HAP-1 (cell line): Measurements from ENCODE around the gene ZNF106.

ENCODE experiments used
- DNase-seq, 2 experiments: peaks; one replicate each; pipeline ENCODE4 v3.0.0-alpha.2; 2016 to 2020; ENCODE audit warnings: low spot score in 2 of 2
- H3K27me3 ChIP-seq: fragments of 250-450 bp; sonication (Bioruptor Pico); 2 replicates; pipeline ENCODE4 v1.5.1; 2020; ENCODE audit warnings: low read depth, mild to moderate bottlenecking, moderate library complexity
- H3K36me3 ChIP-seq: fragments of 250-450 bp; sonication (Bioruptor Pico); replicated peaks from 2 replicates; pipeline ENCODE4 v1.5.1; 2020; ENCODE audit warnings: mild to moderate bottlenecking
- H3K4me1 ChIP-seq: fragments of 250-450 bp; sonication (Bioruptor Pico); 2 replicates; pipeline ENCODE4 v1.5.1; 2020; ENCODE audit warnings: mild to moderate bottlenecking
- H3K4me3 ChIP-seq: fragments of 250-450 bp; sonication (Bioruptor Pico); 2 replicates; pipeline ENCODE4 v1.5.1; 2020; ENCODE audit warnings: mild to moderate bottlenecking, moderate library complexity
- H3K9me3 ChIP-seq: fragments of 250-450 bp; sonication (Bioruptor Pico); 2 replicates; pipeline ENCODE4 v1.5.1; 2020; ENCODE audit warnings: mild to moderate bottlenecking, moderate library complexity
- in situ Hi-C: fragments of 300-500 bp; cut with MboI; formaldehyde crosslinking; loops from 3 replicates; pipeline ENCODE4 v1.14.3; 2020; ENCODE audit warnings: low sequenced_read_pairs, inconsistent platforms, mixed read lengths

The ZNF106 gene

GRCh38 chr15:42456531-42456930, 34.4 kb downstream of the ZNF106 start:
- in situ Hi-C loops = no loop called here
- Histone ChIP-seq H3K36me3 (peaks cover 2% of the 10 kb centered on the region; the same call in 1 of the 2 replicates), H3K27me3 (no peaks in the 10 kb centered on the region), H3K4me3 (no peak overlapping the region), H3K4me1 (no peaks in the 10 kb centered on the region), H3K9me3 (no peaks in the 10 kb centered on the region)
- DNase-seq = no peak

DNA sequence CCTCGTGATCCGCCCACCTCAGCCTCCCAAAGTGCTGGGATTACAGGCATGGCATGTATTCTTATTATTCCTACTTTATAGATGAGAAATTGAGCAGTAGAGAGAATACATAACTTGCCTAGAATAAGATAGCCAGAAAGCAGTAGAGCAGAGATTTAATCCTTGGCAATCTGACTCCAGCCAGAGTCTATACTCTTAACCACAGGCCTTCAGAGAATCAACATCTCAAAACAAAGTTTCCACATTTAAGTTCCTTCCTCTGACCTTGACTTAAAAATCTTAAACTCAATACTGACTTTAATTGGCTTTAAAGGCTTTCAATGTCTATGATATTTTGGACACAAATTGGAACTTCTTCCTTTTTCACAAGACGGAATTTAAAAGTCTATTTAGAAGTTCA, 37.1 kb downstream of the ZNF106 start:
- no peaks in the 10 kb centered on the region for H3K27me3 ChIP-seq
- no peak for DNase-seq
- no peaks in the 10 kb centered on the region for H3K4me1 ChIP-seq
- no peaks in the 10 kb centered on the region for H3K9me3 ChIP-seq
- peaks cover 12% of the 10 kb centered on the region for H3K36me3 ChIP-seq
- in situ Hi-C loops = no loop called here
- H3K4me3 ChIP-seq = no peak overlapping the region

DNA sequence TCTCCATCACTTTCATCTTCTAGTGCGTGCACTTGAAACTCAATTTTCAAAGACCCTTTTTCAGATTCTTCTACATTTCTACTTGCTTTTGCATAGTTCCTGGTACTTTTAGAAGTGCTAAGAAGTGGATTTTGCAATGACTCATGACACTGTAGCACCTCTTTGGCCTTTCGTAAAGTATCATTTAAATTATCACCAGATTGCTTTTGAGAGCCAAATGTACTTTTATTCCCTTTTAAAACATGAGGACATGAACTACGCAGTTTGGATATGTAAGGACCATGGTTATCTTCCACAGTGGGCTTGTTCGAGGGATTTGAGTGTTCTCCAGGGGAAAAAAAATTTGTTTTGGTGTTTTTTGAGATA, 40.5 kb downstream of the ZNF106 start:
- H3K27me3 ChIP-seq = no peaks in the 10 kb centered on the region
- no peaks in the 10 kb centered on the region for H3K4me1 ChIP-seq
- H3K4me3 ChIP-seq = no peak overlapping the region
- peaks cover 20% of the 10 kb centered on the region for H3K36me3 ChIP-seq
- H3K9me3 ChIP-seq = no peaks in the 10 kb centered on the region
- in situ Hi-C loops = no loop called here
- no peak for DNase-seq

DNA sequence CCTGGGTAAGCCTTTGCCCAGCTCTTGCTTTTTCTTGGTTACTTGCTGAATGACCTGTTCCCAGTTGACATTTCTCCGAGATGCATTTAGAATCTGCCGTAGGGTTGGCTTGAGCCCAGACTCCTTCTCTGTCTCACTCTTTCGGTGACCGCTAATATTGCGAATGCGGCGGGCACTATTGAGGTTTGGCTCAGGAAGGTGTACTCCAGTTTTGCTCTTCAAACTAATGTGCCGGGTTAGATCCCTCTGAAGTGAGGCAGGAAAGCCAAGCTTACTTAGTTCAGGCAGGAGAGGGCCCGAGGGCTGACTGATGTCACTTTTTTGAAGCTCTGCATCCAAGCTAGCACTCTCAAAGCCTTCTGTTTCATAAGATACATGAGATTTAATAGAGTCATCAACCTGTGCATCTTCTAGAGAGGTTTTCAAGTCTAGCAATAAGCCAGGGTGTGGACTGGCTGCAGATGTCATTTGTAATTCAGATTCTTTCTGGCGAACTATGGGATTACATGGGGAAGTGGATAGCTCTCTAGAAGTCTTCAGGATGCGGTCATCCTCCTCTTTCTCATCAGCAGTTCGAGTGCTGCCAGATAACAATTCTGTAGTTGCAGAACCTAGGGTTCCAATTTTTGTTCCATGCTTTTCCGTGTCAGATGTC, 41.0 kb downstream of the ZNF106 start:
- Histone ChIP-seq H3K27me3 (no peaks in the 10 kb centered on the region), H3K36me3 (peaks cover 20% of the 10 kb centered on the region), H3K4me3 (no peak overlapping the region), H3K4me1 (no peaks in the 10 kb centered on the region), H3K9me3 (no peaks in the 10 kb centered on the region)
- DNase-seq = no peak
- in situ Hi-C loops = no loop called here

DNA sequence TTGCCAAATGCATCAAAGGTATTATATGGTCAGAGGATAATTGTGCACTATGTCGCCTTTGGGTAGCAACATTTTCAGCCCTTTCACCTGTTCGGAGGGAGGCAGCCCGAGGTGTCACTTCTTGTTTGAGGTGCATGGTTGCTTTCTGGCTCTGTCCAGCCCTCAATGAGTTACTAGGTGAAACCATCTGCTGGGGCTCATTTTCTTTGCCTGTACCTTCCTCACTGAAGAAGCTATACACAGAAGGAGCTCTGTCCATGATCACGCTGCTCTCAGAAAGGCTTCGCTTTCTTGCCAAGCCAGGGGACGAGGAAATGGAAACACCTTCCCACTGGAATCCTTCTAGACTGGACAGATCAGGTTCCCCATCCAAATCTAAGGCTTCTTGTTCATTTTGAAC, 42.7 kb downstream of the ZNF106 start:
- DNase-seq = no peak
- in situ Hi-C loops = no loop called here
- Histone ChIP-seq H3K27me3 (no peaks in the 10 kb centered on the region), H3K4me1 (no peaks in the 10 kb centered on the region), H3K36me3 (peaks cover 24% of the 10 kb centered on the region), H3K4me3 (no peak overlapping the region), H3K9me3 (no peaks in the 10 kb centered on the region)

DNA sequence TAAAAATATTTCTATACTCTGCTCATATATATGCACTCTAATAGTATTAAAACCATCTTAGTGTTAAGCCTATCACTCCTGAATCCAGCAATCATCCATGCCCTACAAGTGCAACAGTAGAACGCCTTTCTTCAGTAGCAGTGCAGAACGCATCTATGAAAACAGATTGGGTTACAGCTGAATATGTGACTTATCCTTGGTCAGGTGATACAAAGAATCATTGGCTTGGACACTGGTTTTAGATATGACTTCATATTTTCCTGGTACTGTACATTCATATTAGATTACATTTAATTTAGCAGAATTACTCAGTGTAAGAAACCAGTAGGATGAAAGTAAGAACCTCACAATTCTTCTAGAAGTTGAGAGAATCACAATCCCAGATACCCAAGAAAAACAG, 43.3 kb downstream of the ZNF106 start:
- Histone ChIP-seq H3K36me3 (peaks cover 24% of the 10 kb centered on the region), H3K4me1 (no peaks in the 10 kb centered on the region), H3K9me3 (no peaks in the 10 kb centered on the region), H3K4me3 (no peak overlapping the region), H3K27me3 (no peaks in the 10 kb centered on the region)
- in situ Hi-C loops = no loop called here
- DNase-seq = no peak

- Histone ChIP-seq H3K4me3 (no peak overlapping the region), H3K27me3 (no peaks in the 10 kb centered on the region), H3K9me3 (no peaks in the 10 kb centered on the region), H3K4me1 (no peaks in the 10 kb centered on the region), H3K36me3 (peaks cover 22% of the 10 kb centered on the region)
- no peak for DNase-seq
- in situ Hi-C loops = no loop called here
Measured at GRCh38 chr15:42445551-42445950, 45.4 kb downstream of the ZNF106 start.

DNA sequence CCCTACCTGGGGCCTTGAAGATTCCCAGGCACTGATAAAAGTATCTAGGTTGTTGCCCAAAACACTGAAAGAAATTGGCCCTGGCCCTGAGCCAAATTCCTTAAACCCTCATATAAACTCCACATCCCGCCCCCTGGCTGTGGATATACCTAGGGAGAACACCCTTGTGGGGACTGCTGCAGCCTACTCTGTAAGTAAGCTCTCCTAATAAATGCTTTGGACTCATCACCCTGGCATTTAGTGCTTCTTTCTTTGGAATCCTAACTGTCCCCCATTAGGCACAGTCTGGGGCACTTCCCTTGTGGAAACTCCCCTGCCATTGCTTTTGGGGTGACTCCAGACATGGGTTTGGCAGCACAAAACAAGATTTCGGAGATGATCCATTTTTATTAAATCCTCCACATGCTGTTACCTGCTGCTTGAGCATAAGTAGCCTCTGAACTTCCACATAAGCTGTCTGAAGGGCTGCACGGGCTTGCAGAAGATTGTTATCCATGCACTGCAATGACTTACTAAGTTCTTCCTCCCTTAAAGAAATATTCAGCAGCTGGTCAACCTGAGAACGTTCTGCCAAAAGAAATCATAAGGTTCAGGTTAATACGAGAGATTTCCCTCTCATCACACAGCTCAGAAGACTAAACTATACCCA, 46.4 kb downstream of the ZNF106 start:
- in situ Hi-C loops = no loop called here
- Histone ChIP-seq H3K4me3 (no peak overlapping the region), H3K4me1 (no peaks in the 10 kb centered on the region), H3K27me3 (no peaks in the 10 kb centered on the region), H3K36me3 (peaks cover 19% of the 10 kb centered on the region), H3K9me3 (no peaks in the 10 kb centered on the region)
- DNase-seq = peak in 1 of 2 experiments; percentile 28

- Histone ChIP-seq H3K4me3 (no peak overlapping the region), H3K27me3 (no peaks in the 10 kb centered on the region), H3K9me3 (no peaks in the 10 kb centered on the region), H3K36me3 (peaks cover 33% of the 10 kb centered on the region), H3K4me1 (no peaks in the 10 kb centered on the region)
- in situ Hi-C loops = no loop called here
- no peak for DNase-seq
Measured at GRCh38 chr15:42427429-42428223, 63.3 kb downstream of the ZNF106 start.

DNA sequence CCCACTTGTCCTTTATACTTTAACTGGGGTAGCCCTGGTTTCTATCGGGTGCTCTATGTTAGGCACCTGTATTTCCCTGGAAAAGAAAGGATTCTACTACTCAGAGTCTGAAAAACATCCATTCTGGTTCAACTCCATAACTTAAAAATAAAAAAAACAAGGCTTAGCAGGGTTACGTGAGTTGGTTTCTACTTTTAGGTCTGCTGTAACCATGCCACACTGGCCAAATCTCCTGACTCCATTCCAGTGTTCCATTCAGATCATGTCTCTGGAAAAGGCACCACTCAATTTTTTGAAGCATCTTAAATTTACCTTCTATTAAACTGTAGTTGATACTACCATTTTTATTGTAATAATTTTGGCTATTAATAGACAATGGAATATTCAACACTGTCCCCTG, 69.6 kb downstream of the ZNF106 start:
- Histone ChIP-seq H3K36me3 (peaks cover 51% of the 10 kb centered on the region), H3K27me3 (no peaks in the 10 kb centered on the region), H3K4me3 (no peak overlapping the region), H3K9me3 (no peaks in the 10 kb centered on the region), H3K4me1 (no peaks in the 10 kb centered on the region)
- no peak for DNase-seq
- in situ Hi-C loops = no loop called here

DNA sequence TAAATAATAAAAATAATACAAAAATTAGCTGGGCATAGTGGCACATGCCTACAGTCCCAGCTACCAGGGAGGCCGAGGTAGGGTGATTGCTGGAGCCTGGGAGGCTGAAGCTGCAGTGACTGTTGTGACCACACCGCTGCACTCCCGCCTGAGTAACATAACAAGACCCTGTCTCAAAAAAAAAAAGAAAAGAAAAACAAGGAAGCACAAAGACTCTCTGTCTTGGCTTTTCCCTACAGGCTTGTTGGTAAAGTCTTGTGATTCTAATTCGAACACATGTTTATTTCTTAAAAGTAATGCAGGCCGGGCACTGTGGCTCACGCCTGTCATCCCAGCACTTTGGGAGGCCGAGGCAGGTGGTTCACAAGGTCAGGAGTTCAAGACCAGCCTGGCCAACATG, 71.6 kb downstream of the ZNF106 start:
- peaks cover 55% of the 10 kb centered on the region for H3K36me3 ChIP-seq
- no peaks in the 10 kb centered on the region for H3K4me1 ChIP-seq
- no peaks in the 10 kb centered on the region for H3K9me3 ChIP-seq
- no peaks in the 10 kb centered on the region for H3K27me3 ChIP-seq
- H3K4me3 ChIP-seq = no peak overlapping the region
- in situ Hi-C loops = no loop called here
- DNase-seq = no peak

DNA sequence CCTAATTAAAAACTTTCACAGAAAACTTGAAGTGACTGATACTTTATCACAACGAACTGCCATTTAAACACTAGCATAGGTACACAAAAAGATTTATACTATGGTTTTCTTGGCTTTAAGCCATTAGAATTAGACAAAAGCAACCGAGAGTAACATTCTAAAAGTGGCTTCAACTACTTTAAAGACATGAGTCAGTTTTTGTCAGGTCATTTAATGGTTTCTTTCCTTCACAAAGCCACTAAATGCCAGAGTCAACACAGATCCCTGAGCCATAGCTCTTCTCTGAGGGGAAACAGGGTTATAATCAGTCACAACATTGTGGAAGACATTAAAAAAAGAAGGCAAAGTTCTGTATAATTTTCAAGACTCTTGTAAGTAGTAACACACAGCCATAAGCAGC, 77.0 kb downstream of the ZNF106 start:
- H3K27me3 ChIP-seq = no peaks in the 10 kb centered on the region
- peaks cover 4% of the 10 kb centered on the region for H3K4me1 ChIP-seq
- peaks cover 29% of the 10 kb centered on the region for H3K36me3 ChIP-seq
- no peak overlapping the region for H3K4me3 ChIP-seq
- in situ Hi-C loops = no loop called here
- DNase-seq = peak in 1 of 2 experiments; percentile 16
- no peaks in the 10 kb centered on the region for H3K9me3 ChIP-seq

GRCh38 chr15:42411884-42412283, 79.1 kb downstream of the ZNF106 start:
- no peak overlapping the region for H3K4me3 ChIP-seq
- H3K36me3 ChIP-seq = peaks cover 21% of the 10 kb centered on the region
- in situ Hi-C loops = no loop called here
- no peak for DNase-seq
- no peaks in the 10 kb centered on the region for H3K27me3 ChIP-seq
- peaks cover 4% of the 10 kb centered on the region for H3K4me1 ChIP-seq
- H3K9me3 ChIP-seq = no peaks in the 10 kb centered on the region

DNA sequence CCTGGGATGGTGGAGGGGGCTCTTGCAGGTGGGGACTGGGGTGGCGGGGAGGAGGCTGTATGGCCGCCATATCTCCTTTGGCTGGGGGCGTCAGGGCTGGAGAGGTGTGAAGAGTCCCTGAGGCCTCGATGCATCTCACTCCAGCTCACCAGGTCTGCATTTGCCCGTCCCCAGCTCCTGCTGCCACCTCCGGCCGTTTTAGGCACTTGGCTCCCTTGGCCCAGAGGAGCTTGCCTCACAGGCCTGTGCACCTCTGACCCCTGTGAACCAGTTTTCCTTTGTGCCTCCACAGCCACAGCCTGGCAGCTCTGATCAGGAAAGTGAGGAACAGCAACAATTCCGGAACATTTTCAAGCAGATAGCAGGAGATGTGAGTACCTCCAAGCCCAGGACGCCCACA, 81.9 kb downstream of the ZNF106 start:
- no peaks in the 10 kb centered on the region for H3K27me3 ChIP-seq

More for the DNA sequence above, 81.9 kb downstream of the ZNF106 start:
- H3K36me3 ChIP-seq = peaks cover 4% of the 10 kb centered on the region
- no peak overlapping the region for H3K4me3 ChIP-seq
- no peak for DNase-seq
- in situ Hi-C loops = no loop called here
- no peaks in the 10 kb centered on the region for H3K9me3 ChIP-seq
- H3K4me1 ChIP-seq = peaks cover under 1% of the 10 kb centered on the region
